Endothelial cell (in vitro differentiated cells): ENCODE measurements around the gene EBLN2. TPM values are rescaled to one million over a fixed set of nuclear protein-coding genes. Genes with fewer than 3 reads are reported as not detected.

ENCODE experiments used
- DNase-seq: peaks from one replicate; pipeline ENCODE4 v3.0.0; 2021; ENCODE audit warnings: low spot score
- H3K27ac Mint-ChIP-seq: one replicate; pipeline ENCODE4 v1.8.0; 2021; ENCODE audit warnings: mixed read lengths, inconsistent platforms; ENCODE audit not compliant: unreplicated experiment
- H3K27me3 Mint-ChIP-seq: one replicate; pipeline ENCODE4 v1.8.0; 2021; ENCODE audit warnings: mild to moderate bottlenecking, moderate library complexity, mixed read lengths, inconsistent platforms; ENCODE audit not compliant: unreplicated experiment
- H3K36me3 Mint-ChIP-seq: one replicate; pipeline ENCODE4 v1.8.0; 2021; ENCODE audit warnings: mild to moderate bottlenecking, low read depth, mixed read lengths, inconsistent platforms; ENCODE audit not compliant: unreplicated experiment
- H3K4me1 Mint-ChIP-seq: one replicate; pipeline ENCODE4 v1.8.0; 2021; ENCODE audit warnings: mild to moderate bottlenecking, mixed read lengths, inconsistent platforms; ENCODE audit not compliant: unreplicated experiment
- H3K4me3 Mint-ChIP-seq: one replicate; pipeline ENCODE4 v1.8.0; 2021; ENCODE audit warnings: mild to moderate bottlenecking, mixed read lengths, inconsistent platforms; ENCODE audit not compliant: unreplicated experiment
- H3K9me3 Mint-ChIP-seq: one replicate; pipeline ENCODE4 v1.8.0; 2021; ENCODE audit warnings: mixed read lengths, inconsistent platforms; ENCODE audit not compliant: unreplicated experiment
- long read RNA-seq: library from polyadenylated mRNA; unstranded; transcript quantifications from one replicate; pipeline ENCODE4 v2.0.0, GENCODE V29; 2020; ENCODE audit not compliant: unreplicated experiment
- total RNA-seq: library from RNA; stranded (reverse); fragmentation: NEBNext Ultra II Directional; extraction: Animal tissue kit (Norgen Biotek cat#: 25700); gene quantifications from one replicate; pipeline ENCODE4 v1.2.1, GENCODE V29; 2021; ENCODE audit not compliant: unreplicated experiment
- TF ChIP-seq, protein P1 (sequence below): fragments of 200-600 bp; sonication (generic); IDR thresholded peaks from one replicate; pipeline ENCODE4 v1.5.0; 2021; ENCODE audit warnings: antibody characterized with exemption; ENCODE audit not compliant: unreplicated experiment

The EBLN2 gene
- total RNA-seq = 9.4 TPM
- long read RNA-seq = 0 reads

DNA sequence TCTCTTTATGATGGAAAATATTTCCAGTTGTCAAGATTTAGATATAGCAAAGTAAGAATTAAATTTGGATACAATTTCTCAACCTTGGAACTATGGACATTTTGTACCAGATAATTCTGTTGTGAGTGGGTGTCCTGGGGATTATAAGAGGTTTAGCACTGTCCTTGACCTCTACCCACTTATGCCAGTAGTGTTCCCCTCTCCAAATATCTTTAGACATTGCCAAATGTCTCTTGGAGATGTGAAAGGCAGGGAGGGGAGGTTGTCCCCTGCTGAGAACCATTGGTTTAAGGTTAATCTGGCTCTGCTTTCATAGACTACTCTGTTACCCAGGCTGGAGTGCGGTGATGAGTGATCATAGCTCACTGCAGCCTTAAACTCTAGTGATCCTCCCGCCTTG lies at the start of gene EBLN2:
Gene EBLN2, plus strand, starts transcription at position 244 of the 400 bp plus-strand sequence. CDS start 423 bp downstream, outside the sequence.
- Mint-ChIP-seq H3K4me3 (no peak within 1 kb of the TSS), H3K27me3 (no peaks in the 10 kb centered on the region), H3K4me1 (peaks cover 11% of the 10 kb centered on the region), H3K36me3 (peaks cover 19% of the 10 kb centered on the region), H3K9me3 (no peaks in the 10 kb centered on the region), H3K27ac (no peak within 1 kb of the TSS)
- TF ChIP-seq, protein P1, sequence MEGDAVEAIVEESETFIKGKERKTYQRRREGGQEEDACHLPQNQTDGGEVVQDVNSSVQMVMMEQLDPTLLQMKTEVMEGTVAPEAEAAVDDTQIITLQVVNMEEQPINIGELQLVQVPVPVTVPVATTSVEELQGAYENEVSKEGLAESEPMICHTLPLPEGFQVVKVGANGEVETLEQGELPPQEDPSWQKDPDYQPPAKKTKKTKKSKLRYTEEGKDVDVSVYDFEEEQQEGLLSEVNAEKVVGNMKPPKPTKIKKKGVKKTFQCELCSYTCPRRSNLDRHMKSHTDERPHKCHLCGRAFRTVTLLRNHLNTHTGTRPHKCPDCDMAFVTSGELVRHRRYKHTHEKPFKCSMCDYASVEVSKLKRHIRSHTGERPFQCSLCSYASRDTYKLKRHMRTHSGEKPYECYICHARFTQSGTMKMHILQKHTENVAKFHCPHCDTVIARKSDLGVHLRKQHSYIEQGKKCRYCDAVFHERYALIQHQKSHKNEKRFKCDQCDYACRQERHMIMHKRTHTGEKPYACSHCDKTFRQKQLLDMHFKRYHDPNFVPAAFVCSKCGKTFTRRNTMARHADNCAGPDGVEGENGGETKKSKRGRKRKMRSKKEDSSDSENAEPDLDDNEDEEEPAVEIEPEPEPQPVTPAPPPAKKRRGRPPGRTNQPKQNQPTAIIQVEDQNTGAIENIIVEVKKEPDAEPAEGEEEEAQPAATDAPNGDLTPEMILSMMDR = no peak
- no peak for DNase-seq

GRCh38 chr3:73018298-73018697 lies 43.2 kb upstream of the EBLN2 start:
- Mint-ChIP-seq H3K9me3 (no peaks in the 10 kb centered on the region), H3K36me3 (no peaks in the 10 kb centered on the region), H3K27me3 (no peaks in the 10 kb centered on the region), H3K27ac (no peak overlapping the region), H3K4me3 (no peak overlapping the region), H3K4me1 (peaks cover 4% of the 10 kb centered on the region)
- TF ChIP-seq, protein P1 = no peak
- no peak for DNase-seq

- DNase-seq = no peak
- no peak overlapping the region for H3K4me3 Mint-ChIP-seq
- no peaks in the 10 kb centered on the region for H3K36me3 Mint-ChIP-seq
- no peaks in the 10 kb centered on the region for H3K9me3 Mint-ChIP-seq
- TF ChIP-seq, protein P1 = no peak
- no peaks in the 10 kb centered on the region for H3K27me3 Mint-ChIP-seq
- no peak overlapping the region for H3K27ac Mint-ChIP-seq
- peaks cover 4% of the 10 kb centered on the region for H3K4me1 Mint-ChIP-seq
Measured at GRCh38 chr3:73018790-73019441, 42.5 kb upstream of the EBLN2 start.

DNA sequence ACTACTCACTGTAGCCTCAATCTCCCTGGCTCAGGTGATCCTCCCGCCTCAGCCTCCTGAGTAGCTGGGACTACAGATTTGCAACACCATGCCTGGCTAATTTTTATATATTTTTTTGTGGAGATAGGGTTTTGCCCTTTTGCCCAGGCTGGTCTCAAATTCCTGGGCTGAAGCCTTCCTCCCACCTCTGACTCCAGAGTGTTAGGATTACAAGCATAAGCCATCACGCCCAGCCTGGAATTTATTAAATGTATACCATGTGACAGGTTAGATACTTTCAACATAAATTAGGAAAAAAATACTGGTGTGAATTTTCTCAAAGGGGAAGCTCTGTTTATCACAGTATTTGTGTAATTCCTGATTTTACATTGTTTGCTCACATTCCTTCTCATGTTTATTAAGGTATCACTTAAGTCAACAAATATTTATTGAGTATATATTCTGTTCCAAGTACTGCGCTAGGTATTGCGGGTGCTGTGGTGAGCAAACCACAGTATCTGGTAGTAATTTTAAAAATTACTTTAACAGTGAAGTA lies 40.1 kb upstream of the EBLN2 start:
- H3K9me3 Mint-ChIP-seq = no peaks in the 10 kb centered on the region
- TF ChIP-seq, protein P1 = no peak
- H3K4me3 Mint-ChIP-seq = no peak overlapping the region
- H3K27ac Mint-ChIP-seq = peak overlapping the region; percentile 24
- DNase-seq = no peak
- peaks cover 19% of the 10 kb centered on the region for H3K4me1 Mint-ChIP-seq
- H3K36me3 Mint-ChIP-seq = no peaks in the 10 kb centered on the region
- no peaks in the 10 kb centered on the region for H3K27me3 Mint-ChIP-seq

DNA sequence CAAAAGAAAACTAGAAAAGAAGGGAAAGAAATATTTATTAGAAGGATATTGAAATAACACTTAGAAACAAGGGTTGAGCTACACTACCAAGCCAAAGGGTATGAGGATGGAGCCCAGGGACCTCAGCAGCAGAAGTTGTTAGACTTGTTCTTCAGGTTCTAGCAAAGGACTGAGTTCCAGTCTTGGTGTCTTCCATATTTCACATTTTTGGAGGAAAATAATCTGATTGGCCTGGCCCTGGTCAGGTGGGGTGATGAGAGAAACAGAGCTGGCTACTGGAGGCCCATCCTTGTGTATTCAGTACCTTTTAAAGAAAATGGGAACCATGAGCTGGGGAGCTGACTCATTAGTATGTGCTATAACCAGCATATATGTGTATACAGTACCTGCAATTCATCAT lies 36.6 kb upstream of the EBLN2 start:
- H3K36me3 Mint-ChIP-seq = no peaks in the 10 kb centered on the region

More for the DNA sequence above, 36.6 kb upstream of the EBLN2 start:
- peaks cover 22% of the 10 kb centered on the region for H3K4me1 Mint-ChIP-seq
- TF ChIP-seq, protein P1 = no peak
- H3K9me3 Mint-ChIP-seq = no peaks in the 10 kb centered on the region
- no peaks in the 10 kb centered on the region for H3K27me3 Mint-ChIP-seq
- no peak for DNase-seq
- H3K27ac Mint-ChIP-seq = no peak overlapping the region
- H3K4me3 Mint-ChIP-seq = no peak overlapping the region
